ENCODE measurements around the gene TUBGCP6.

TUBGCP6 gene

GRCh38 chr22:50259302-50259701 is 14.5 kb upstream of the TUBGCP6 start:
- no peak for DNase-seq
- Histone ChIP-seq H3K27me3 (ENCODE audit: insufficient read depth, low read depth, severe bottlenecking) (no peaks in the 10 kb centered on the region), H3K27ac (no peak overlapping the region), H3K4me3 (ENCODE audit: low read depth, low read length) (no peak overlapping the region), H3K9me3 (ENCODE audit: severe bottlenecking) (no peaks in the 10 kb centered on the region), H3K36me3 (peaks cover 44% of the 10 kb centered on the region)
- no peak for TF ChIP-seq CTCF (IDR thresholded peaks at IDR 0.05; ENCODE audit: low read depth, low read length)

GRCh38 chr22:50258361-50259292 is 13.8 kb upstream of the TUBGCP6 start:
- H3K9me3 ChIP-seq (ENCODE audit: severe bottlenecking), result no peaks in the 10 kb centered on the region
- DNase-seq, result no peak
- no peak overlapping the region for H3K4me3 ChIP-seq (ENCODE audit: low read depth, low read length)
- peaks cover 48% of the 10 kb centered on the region for H3K36me3 ChIP-seq
- H3K27ac ChIP-seq, result no peak overlapping the region
- H3K27me3 ChIP-seq (ENCODE audit: insufficient read depth, low read depth, severe bottlenecking), result no peaks in the 10 kb centered on the region
- TF ChIP-seq CTCF (IDR thresholded peaks at IDR 0.05; ENCODE audit: low read depth, low read length), result no peak

GRCh38 chr22:50257451-50258360 is 12.9 kb upstream of the TUBGCP6 start:
- Histone ChIP-seq H3K9me3 (ENCODE audit: severe bottlenecking) (no peaks in the 10 kb centered on the region), H3K36me3 (peaks cover 53% of the 10 kb centered on the region)
- TF ChIP-seq CTCF (IDR thresholded peaks at IDR 0.05; ENCODE audit: low read depth, low read length), result no peak

GRCh38 chr22:50257041-50257440 is 12.2 kb upstream of the TUBGCP6 start:
- Histone ChIP-seq H3K36me3 (peaks cover 58% of the 10 kb centered on the region), H3K27me3 (ENCODE audit: insufficient read depth, low read depth, severe bottlenecking) (no peaks in the 10 kb centered on the region), H3K4me3 (ENCODE audit: low read depth, low read length) (no peak overlapping the region), H3K27ac (no peak overlapping the region), H3K9me3 (ENCODE audit: severe bottlenecking) (no peaks in the 10 kb centered on the region)
- no peak for DNase-seq
- TF ChIP-seq CTCF (IDR thresholded peaks at IDR 0.05; ENCODE audit: low read depth, low read length), result no peak

More at GRCh38 chr22:50257451-50258360, 12.9 kb upstream of the TUBGCP6 start:
- DNase-seq, result no peak
- H3K27me3 ChIP-seq (ENCODE audit: insufficient read depth, low read depth, severe bottlenecking), result no peaks in the 10 kb centered on the region
- no peak overlapping the region for H3K27ac ChIP-seq
- H3K4me3 ChIP-seq (ENCODE audit: low read depth, low read length), result no peak overlapping the region

GRCh38 chr22:50256258-50256862 is 11.5 kb upstream of the TUBGCP6 start:
- H3K27me3 ChIP-seq (ENCODE audit: insufficient read depth, low read depth, severe bottlenecking), result no peaks in the 10 kb centered on the region
- no peaks in the 10 kb centered on the region for H3K9me3 ChIP-seq (ENCODE audit: severe bottlenecking)
- DNase-seq, result no peak
- H3K36me3 ChIP-seq, result peaks cover 58% of the 10 kb centered on the region
- H3K27ac ChIP-seq, result no peak overlapping the region
- no peak for TF ChIP-seq CTCF (IDR thresholded peaks at IDR 0.05; ENCODE audit: low read depth, low read length)
- no peak overlapping the region for H3K4me3 ChIP-seq (ENCODE audit: low read depth, low read length)

All from WERI-Rb-1 (cell line).